NCI-H748 (cell line): ENCODE measurements around the gene FCMR.

Source experiments
- DNase-seq: peaks from one replicate; lab custom pipeline; 2025; ENCODE audit not compliant: unreplicated experiment; lab: John Stamatoyannopoulos, UW

Gene FCMR

GRCh38 chr1:206921772-206922265 lies at the start of gene FCMR:
Gene FCMR (minus strand): TSS chr1:206921941. CDS start chr1:206921854, 87 bp downstream.
- no peak for DNase-seq

GRCh38 chr1:206971029-206971655 lies 49.4 kb upstream of the FCMR start:
- no peak for DNase-seq

GRCh38 chr1:206970446-206970845 lies 48.7 kb upstream of the FCMR start, which contains the start of gene FCAMR:
Gene FCAMR (minus strand): TSS chr1:206970460. CDS start chr1:206970125, 335 bp downstream.
- no peak for DNase-seq

GRCh38 chr1:206969090-206969489 lies 47.3 kb upstream of the FCMR start:
- no peak for DNase-seq

DNA sequence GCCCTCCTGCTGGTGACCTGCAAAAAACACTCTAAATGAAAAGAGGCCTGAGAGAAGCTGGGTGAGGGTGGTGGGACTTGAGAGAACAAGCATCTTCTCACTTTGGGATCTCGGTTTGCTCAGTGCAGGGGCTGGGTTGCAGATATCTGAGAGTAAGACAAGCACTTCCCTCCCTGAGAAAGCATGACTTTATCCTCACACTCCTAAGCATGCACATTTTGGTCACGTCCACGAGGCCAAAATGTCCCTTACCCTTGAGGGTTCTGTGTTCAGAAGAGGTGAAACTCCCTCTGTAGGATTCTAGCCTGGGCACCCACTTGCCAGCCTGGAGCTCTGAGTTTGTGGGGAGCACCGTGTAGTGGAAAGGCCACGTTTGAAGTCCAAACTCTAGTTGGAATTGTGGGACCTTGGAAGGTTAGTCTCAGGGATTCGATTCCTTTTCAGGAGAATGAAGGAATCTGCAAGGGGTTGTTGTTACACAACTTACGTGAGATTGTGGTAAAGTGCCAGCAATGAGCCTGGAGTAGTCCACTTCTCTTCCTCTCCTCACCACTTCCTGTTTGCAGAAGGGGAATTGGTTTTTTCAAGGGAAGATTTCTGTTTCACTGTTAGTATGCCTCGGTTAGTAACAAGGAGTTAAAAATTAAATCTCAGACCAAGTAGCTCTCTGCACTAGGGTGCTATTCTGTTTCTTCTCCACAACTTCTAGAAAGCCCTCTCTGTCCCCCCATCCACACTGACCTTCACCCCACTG lies 45.5 kb upstream of the FCMR start:
- DNase-seq = no peak

DNA sequence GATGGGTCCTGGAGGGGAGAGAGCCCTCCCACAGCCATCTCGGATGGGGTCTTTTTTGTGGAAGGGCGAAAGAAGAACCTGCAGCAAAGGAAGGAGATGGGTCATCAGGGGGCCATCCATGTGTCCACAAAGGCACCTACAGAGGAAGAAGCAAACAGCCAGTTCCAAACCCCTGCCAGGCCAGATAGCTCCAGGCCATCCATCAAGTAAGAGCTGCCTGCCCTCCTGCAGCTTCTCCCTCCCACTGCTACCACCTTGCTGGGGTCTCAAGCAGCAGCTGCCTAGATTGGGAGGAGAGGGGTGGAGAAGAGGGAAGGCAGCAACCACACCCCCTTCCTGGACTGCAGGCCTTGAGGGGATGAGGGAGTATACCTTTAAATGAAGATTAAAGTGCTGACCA lies 44.0 kb upstream of the FCMR start:
- no peak for DNase-seq

- no peak for DNase-seq
These were observed 42.0 kb upstream of the FCMR start for GRCh38 chr1:206963740-206964139.

DNA sequence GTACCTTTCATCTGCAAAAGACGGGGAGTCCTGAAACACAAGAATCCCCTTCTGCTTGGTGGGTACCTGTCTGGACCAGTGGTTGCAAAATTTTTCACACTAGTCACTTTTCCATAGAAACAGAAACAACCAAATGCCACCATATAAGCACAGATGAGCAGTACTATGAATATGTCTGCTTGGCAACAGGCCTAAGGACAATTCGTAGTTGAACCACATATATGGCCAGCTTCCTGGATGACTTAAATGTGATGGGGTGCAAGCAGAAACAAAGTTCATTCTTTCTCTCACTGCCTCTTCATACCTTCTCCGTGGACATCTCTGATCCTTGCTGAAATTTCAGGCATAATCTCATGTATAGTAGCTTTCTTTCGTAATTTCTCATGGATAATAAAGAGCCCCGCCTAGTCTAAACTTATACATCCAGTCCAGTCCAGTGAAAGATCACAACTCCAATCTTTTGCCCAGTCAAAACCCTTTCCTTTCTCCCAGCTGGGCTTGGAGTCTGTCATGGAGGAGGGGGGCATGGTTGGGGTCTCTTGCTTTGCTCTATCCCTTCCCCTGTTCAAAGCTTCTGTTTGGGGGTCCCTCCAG lies 41.5 kb upstream of the FCMR start:
- DNase-seq = no peak

DNA sequence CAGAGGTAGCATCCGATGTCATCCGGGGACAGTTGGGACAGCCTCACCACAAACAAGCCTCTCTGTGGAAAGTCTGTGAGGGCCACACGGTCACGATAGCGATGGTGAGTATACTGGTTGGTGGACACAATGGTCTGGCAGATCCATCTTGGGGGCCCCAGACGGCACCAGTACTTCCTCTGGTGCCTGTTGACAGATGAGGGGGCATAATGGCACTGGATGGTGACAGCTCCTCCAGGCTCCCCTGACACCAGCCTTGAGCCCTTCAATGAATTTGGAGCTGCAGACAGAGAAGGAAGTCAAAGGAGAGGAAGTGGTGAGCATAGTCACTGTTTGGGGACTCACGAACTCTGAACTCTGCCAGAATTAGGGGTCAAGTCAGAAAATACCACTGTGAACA lies 40.5 kb upstream of the FCMR start:
- DNase-seq = no peak

DNA sequence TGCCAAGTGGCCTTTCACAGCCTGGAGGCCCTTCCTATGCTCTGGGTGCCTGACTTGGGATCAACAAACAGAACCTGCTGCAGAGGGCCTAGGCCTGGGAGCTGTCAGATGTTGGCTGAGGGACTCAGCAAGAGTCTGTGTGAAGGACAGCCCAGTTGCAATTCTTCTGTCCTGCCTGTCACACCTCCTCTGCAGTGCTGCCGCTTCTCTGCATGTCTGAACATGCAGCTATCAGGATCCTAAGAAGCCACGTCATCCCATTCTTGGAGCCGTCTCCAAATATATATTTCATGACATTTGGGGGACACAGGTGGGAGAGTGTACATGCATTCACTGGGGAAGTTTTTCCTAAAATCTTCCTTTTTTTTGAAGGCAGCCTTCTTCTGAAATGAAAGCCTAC lies 39.9 kb upstream of the FCMR start:
- no peak for DNase-seq

DNA sequence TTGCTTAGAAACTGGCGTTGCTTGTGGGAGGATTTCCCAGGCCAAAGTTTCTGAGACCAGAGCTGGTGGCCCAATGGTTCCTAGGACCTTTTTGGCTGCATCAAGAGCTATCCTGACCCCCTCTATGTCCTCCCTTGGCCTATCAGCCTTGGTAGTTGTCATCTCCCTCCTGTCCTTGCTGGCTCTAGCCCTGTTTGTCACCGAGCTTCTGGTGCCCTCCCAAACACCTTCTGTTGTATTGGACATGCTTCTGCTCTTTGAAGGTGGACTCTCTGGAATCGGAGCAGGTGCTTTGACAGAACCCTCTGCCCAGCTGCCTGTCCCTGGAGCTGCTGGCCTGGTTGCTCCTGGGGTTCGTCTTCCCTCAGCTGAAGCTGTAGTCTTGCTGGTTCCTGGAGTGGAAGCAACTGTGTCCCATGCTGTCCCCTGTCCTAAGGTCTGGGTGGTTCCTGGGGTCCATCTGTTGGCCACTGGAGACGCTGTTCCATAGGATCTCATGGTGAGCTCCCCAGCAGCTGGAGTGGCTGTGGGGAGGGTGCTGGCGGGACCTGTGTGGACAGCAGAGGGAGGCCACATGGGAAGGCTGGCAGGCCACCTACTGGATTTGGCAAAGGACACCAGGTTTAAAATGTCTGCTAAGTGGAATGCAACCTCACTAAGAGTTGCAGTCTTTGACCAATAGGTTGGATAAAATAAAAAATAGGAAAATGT lies 39.1 kb upstream of the FCMR start:
- no peak for DNase-seq

DNA sequence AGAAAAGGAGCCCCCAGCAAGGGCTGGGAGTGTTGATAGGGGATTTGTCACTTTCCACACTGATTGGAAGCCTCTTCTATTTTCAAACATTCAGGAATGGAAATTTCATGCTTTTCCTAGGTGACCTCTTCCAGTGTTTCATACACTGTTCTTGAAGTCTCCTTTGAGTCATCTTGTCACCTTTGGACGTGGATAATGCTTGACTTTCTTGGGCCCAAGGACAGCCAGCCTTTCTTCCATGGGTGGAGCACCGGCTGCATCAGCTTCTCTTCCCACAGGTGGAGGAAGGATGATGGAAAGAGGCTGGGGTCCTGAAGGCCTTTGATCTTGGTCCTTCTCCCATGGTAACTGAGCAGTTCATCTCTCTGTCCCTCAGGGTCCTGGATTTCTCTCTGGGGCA lies 36.4 kb upstream of the FCMR start:
- DNase-seq = no peak

- no peak for DNase-seq
These were observed 35.9 kb upstream of the FCMR start for GRCh38 chr1:206957639-206958038.

- peak; percentile 48 for DNase-seq
These were observed 34.0 kb upstream of the FCMR start for GRCh38 chr1:206955476-206956451.

DNA sequence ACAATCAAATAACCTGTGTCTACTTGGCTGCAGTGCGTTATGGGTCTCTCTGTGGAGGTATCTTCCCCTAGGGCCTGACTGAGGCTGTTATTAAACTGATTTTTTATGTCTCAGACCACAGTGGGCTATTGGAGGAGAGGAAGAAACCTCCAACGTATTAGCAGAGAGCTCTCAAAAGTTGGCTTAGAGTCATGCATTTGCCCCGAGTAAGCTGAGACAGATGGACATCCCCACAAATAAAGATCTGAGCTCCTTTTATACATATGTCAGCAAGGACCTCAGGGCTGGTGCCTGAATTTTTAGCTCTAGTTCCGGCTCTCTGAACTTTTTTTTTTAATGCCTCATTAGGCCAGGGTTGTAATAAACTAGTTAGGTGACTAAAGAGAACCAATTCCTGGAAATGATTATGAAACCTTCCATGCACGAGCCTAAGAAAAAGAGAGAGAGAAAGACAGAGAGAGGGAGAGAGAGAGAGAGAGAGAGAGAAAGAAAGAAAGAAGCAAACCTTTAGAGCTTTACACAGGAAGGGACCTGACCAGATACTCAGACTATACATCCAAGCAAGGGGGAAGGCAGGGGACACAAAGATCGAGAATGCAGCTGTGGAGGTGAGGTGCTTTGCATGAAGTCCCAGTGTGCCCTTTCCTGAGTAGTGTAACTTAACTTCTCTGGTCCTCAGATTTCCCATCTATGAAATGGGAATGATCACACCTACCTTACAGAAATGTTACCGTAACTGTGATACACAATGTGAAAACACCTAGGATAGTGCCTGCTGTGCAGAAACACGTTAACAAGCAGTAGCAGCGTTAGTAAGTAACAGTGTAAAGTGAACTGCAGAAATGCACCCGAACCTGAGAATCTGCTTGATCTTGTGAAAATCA lies 33.0 kb upstream of the FCMR start:
- no peak for DNase-seq

GRCh38 chr1:206953626-206954025 lies 31.9 kb upstream of the FCMR start:
- no peak for DNase-seq

DNA sequence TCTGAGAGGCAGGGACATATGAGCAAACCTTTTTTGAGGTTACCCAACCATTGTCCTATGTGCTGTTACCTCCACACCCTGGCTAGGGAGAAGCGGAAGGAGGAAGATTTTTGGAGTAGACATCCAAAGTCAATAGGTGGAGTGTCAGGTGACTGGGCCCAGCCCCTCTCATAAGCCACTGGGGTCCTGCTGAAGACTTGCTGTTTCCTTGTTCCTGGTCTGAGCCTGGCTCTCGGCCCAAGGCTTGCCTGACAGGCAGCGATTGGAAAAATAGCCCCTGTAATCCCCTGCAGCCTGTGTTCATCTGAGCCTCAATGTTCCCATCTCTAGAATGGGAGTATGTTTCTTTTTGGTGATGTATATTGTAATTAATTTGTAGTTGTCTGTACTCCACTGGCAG lies 31.4 kb upstream of the FCMR start:
- no peak for DNase-seq

DNA sequence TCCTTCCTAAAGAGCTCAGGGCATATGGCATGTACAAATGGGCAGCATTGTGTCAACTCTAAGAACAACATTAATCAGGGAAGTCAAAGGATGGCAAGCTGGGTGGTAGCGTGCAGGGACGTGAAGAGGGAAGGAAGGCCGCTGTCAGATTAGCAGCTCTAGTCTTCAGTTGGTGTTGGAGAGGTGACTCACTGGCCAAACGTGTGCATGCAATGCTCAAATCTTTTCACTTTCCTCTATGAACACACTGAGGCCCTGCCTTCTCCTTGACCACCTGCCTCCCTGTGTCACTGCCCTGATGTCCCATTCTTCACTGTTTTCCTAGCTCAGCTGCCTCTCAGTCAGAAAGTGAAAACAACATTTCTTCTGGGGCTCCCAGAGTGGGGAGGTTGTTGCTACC lies 30.4 kb upstream of the FCMR start:
- no peak for DNase-seq

DNA sequence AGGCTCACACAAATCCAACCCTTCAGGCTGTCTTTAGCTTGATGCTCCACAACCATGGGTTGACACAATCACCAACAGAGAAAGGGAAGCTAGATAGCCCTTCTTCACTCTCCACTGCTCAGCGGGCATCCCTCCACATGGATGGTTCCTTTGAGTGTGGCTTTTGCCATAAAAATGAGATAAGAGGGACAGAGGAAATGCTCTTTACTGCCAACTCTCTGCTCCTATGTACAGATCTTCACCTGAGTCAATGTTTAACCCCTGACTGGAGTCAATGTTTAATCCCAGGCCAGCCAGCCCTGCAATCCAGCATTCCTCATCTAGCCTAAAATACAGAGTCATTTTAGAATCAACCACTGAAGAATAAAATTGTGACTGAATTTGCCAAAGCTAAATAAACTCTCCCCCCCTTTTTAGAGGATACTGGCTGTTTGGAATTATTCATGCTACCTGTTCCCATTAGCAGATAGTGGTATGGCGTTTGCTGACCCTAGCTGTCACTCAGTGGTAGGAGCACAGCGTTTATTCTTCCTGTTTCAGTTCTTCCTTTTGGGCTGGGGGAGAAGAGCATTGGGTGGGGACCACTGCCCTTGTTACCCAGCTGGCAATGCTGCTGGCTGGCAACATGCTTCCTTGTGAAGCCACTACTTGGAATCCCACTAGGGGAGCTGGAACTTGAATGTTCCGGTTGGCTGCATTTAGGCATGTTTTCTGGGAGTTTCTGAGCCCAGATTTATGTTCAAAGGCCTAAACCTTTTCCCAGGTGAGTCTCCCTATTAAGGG lies 29.8 kb upstream of the FCMR start:
- DNase-seq = no peak
